Measurements from ENCODE around the gene CHFR. TPM values are rescaled to one million over a fixed set of nuclear protein-coding genes. Genes with fewer than 3 reads are reported as not detected.
A peak's percentile ranks its signal among the peaks of the same experiment; 100 is the strongest.
"Not testable (repeated sequence)": the region's sequence is repeated elsewhere in the genome, so short reads cannot be mapped to it uniquely, and the experiment has no call there.

The CHFR gene
- total RNA-seq, 1 donor from 2014 or later: 7.9 TPM

- no peak for DNase-seq (ENCODE audit: low spot score in 2 of 2)
- Histone ChIP-seq H3K27ac (peak overlapping the region; percentile 93 to 96), H3K4me1 (peaks cover 0 to 6% of the 10 kb centered on the region in 2 donors), H3K27me3 (no peaks in the 10 kb centered on the region), H3K9me3 (no peaks in the 10 kb centered on the region), H3K36me3 (peaks cover 0 to 9% of the 10 kb centered on the region in 2 donors), H3K4me3 (peak overlapping the region in 1 of 2 donors; percentile 76)
- no peak for TF ChIP-seq CTCF (IDR thresholded peaks at IDR 0.05)
- intact Hi-C loops (cut with DNase I): loop anchor here (1.0 to 5.0 kb wide), 2 partner anchors 127 to 241 kb away; partner anchors contain the start of genes ANKLE2, ZNF10 and ZNF891
Measured at GRCh38 chr12:132888852-132889251, 1.4 kb upstream of the CHFR start.

GRCh38 chr12:132886529-132887477, 602 bp downstream of the CHFR start:
- TF ChIP-seq CTCF (IDR thresholded peaks at IDR 0.05): no peak
- intact Hi-C loops (cut with DNase I): loop anchor here (1.0 to 5.0 kb wide), 8 partner anchors 18 to 200 kb away; partner anchors contain the start of genes ANKLE2, GOLGA3, POLE and PXMP2

GRCh38 chr12:132881818-132882217, 5.6 kb downstream of the CHFR start:
- Histone ChIP-seq H3K4me1 (peaks cover 0 to 6% of the 10 kb centered on the region in 2 donors), H3K4me3 (no peak overlapping the region), H3K27ac (no peak overlapping the region), H3K36me3 (peaks cover 20 to 45% of the 10 kb centered on the region in 2 donors), H3K27me3 (no peaks in the 10 kb centered on the region), H3K9me3 (no peaks in the 10 kb centered on the region)
- TF ChIP-seq CTCF (IDR thresholded peaks at IDR 0.05): no peak
- DNase-seq (ENCODE audit: low spot score in 2 of 2): no peak
- intact Hi-C loops (cut with DNase I): no loop called here

More at GRCh38 chr12:132886529-132887477, 602 bp downstream of the CHFR start:
- Histone ChIP-seq H3K4me3 (peak overlapping the region; percentile 76 to 80), H3K4me1 (peaks cover 0 to 6% of the 10 kb centered on the region in 2 donors), H3K36me3 (peaks cover 8 to 22% of the 10 kb centered on the region in 2 donors), H3K27ac (peak overlapping the region; percentile 36 to 82), H3K27me3 (no peaks in the 10 kb centered on the region), H3K9me3 (no peaks in the 10 kb centered on the region)
- DNase-seq (ENCODE audit: low spot score in 2 of 2): peak in 1 of 2 donors; percentile 65

GRCh38 chr12:132874620-132875019, 12.8 kb downstream of the CHFR start:
- H3K27ac ChIP-seq; H3K9me3 ChIP-seq; H3K27me3 ChIP-seq; H3K4me3 ChIP-seq; H3K4me1 ChIP-seq; DNase-seq (ENCODE audit: low spot score in 2 of 2); intact Hi-C loops (cut with DNase I): not testable (repeated sequence)
- H3K36me3 ChIP-seq: peaks cover 74 to 79% of the 10 kb centered on the region in 2 donors

- TF ChIP-seq CTCF (IDR thresholded peaks at IDR 0.05): no peak
- Histone ChIP-seq H3K4me1 (no peaks in the 10 kb centered on the region), H3K9me3 (no peaks in the 10 kb centered on the region), H3K4me3 (no peak overlapping the region), H3K27ac (no peak overlapping the region), H3K27me3 (no peaks in the 10 kb centered on the region), H3K36me3 (peaks cover 74 to 83% of the 10 kb centered on the region in 2 donors)
- intact Hi-C loops (cut with DNase I): no loop called here
- no peak for DNase-seq (ENCODE audit: low spot score in 2 of 2)
Measured at GRCh38 chr12:132874175-132874574, 13.2 kb downstream of the CHFR start.

- no peak for TF ChIP-seq CTCF (IDR thresholded peaks at IDR 0.05)
- intact Hi-C loops (cut with DNase I): no loop called here
- no peak for DNase-seq (ENCODE audit: low spot score in 2 of 2)
- no peaks in the 10 kb centered on the region for H3K9me3 ChIP-seq
- no peaks in the 10 kb centered on the region for H3K4me1 ChIP-seq
- H3K36me3 ChIP-seq: peaks cover 74 to 84% of the 10 kb centered on the region in 2 donors
- no peaks in the 10 kb centered on the region for H3K27me3 ChIP-seq
- H3K4me3 ChIP-seq: no peak overlapping the region
- no peak overlapping the region for H3K27ac ChIP-seq
Measured at GRCh38 chr12:132873724-132874123, 13.7 kb downstream of the CHFR start.

Data from ascending aorta (tissue), 2 donors.